Measurements from ENCODE around the gene TMPRSS6. TPM values are rescaled to one million over a fixed set of nuclear protein-coding genes. Genes with fewer than 3 reads are reported as not detected.

TMPRSS6 gene
- total and polyA plus RNA-seq, 3 donors from 2014 or later = 1.5 to 4.0 (median 3.4) TPM

- no peak overlapping the region for H3K27ac ChIP-seq
- H3K27me3 ChIP-seq = no peaks in the 10 kb centered on the region
- H3K9me3 ChIP-seq = no peaks in the 10 kb centered on the region
- H3K4me3 ChIP-seq = no peak overlapping the region
- H3K4me1 ChIP-seq = no peaks in the 10 kb centered on the region
- H3K36me3 ChIP-seq (ENCODE audit: low read depth, missing control alignments) = no peaks in the 10 kb centered on the region
- intact Hi-C loops (cut with DNase I; ENCODE audit: low total_unique reads) = no loop called here
- 73 to 74% methylated on average over 5 to 6 of the region's 6 CpGs for WGBS, 2 donors
- TF ChIP-seq CTCF (IDR thresholded peaks at IDR 0.05) (no peak), POLR2A (IDR thresholded peaks at IDR 0.05) (no peak)
- no peak for DNase-seq
Measured at GRCh38 chr22:37146051-37146385, 36.5 kb upstream of the TMPRSS6 start.

- WGBS, 2 donors = 31 to 48% methylated on average over 17 of the region's 17 CpGs
- Histone ChIP-seq H3K4me1 (no peaks in the 10 kb centered on the region), H3K36me3 (ENCODE audit: low read depth, missing control alignments) (no peaks in the 10 kb centered on the region), H3K9me3 (no peaks in the 10 kb centered on the region), H3K27me3 (no peaks in the 10 kb centered on the region), H3K4me3 (no peak overlapping the region), H3K27ac (no peak overlapping the region)
- intact Hi-C loops (cut with DNase I; ENCODE audit: low total_unique reads) = no loop called here
- no peak for DNase-seq
- TF ChIP-seq POLR2A (IDR thresholded peaks at IDR 0.05) (no peak), CTCF (IDR thresholded peaks at IDR 0.05) (no peak)
Measured at GRCh38 chr22:37145180-37146050, 35.9 kb upstream of the TMPRSS6 start.

GRCh38 chr22:37144180-37144554 lies 34.7 kb upstream of the TMPRSS6 start:
- H3K27me3 ChIP-seq = no peaks in the 10 kb centered on the region
- intact Hi-C loops (cut with DNase I; ENCODE audit: low total_unique reads) = no loop called here
- no peaks in the 10 kb centered on the region for H3K9me3 ChIP-seq
- no peaks in the 10 kb centered on the region for H3K36me3 ChIP-seq (ENCODE audit: low read depth, missing control alignments)
- WGBS, 2 donors = 90 to 91% methylated on average over 10 of the region's 10 CpGs
- TF ChIP-seq POLR2A (IDR thresholded peaks at IDR 0.05) (no peak), CTCF (IDR thresholded peaks at IDR 0.05) (no peak)
- no peak overlapping the region for H3K4me3 ChIP-seq
- DNase-seq = no peak
- no peak overlapping the region for H3K27ac ChIP-seq
- no peaks in the 10 kb centered on the region for H3K4me1 ChIP-seq

GRCh38 chr22:37141971-37142370 lies 32.5 kb upstream of the TMPRSS6 start:
- H3K4me1 ChIP-seq = no peaks in the 10 kb centered on the region
- no peaks in the 10 kb centered on the region for H3K27me3 ChIP-seq
- no peak for TF ChIP-seq CTCF (IDR thresholded peaks at IDR 0.05)
- no peak for TF ChIP-seq POLR2A (IDR thresholded peaks at IDR 0.05)
- H3K4me3 ChIP-seq = no peak overlapping the region
- intact Hi-C loops (cut with DNase I; ENCODE audit: low total_unique reads) = no loop called here
- no peaks in the 10 kb centered on the region for H3K9me3 ChIP-seq
- DNase-seq = no peak
- no peak overlapping the region for H3K27ac ChIP-seq
- 75 to 79% methylated on average over 6 of the region's 6 CpGs for WGBS, 2 donors
- no peaks in the 10 kb centered on the region for H3K36me3 ChIP-seq (ENCODE audit: low read depth, missing control alignments)

GRCh38 chr22:37141476-37141875 lies 32.0 kb upstream of the TMPRSS6 start:
- Histone ChIP-seq H3K27me3 (no peaks in the 10 kb centered on the region), H3K27ac (no peak overlapping the region), H3K9me3 (no peaks in the 10 kb centered on the region), H3K4me1 (no peaks in the 10 kb centered on the region), H3K36me3 (ENCODE audit: low read depth, missing control alignments) (no peaks in the 10 kb centered on the region), H3K4me3 (no peak overlapping the region)
- intact Hi-C loops (cut with DNase I; ENCODE audit: low total_unique reads) = no loop called here
- no peak for DNase-seq
- TF ChIP-seq POLR2A (IDR thresholded peaks at IDR 0.05) (no peak), CTCF (IDR thresholded peaks at IDR 0.05) (no peak)
- WGBS, 2 donors = 85 to 95% methylated on average over 10 of the region's 10 CpGs

Measured in testis (tissue), 3 donors.